Measurements from ENCODE around the gene TRAF5.
"Not testable (repeated sequence)": the region's sequence is repeated elsewhere in the genome, so short reads cannot be mapped to it uniquely, and the experiment has no call there.

TRAF5 gene

DNA sequence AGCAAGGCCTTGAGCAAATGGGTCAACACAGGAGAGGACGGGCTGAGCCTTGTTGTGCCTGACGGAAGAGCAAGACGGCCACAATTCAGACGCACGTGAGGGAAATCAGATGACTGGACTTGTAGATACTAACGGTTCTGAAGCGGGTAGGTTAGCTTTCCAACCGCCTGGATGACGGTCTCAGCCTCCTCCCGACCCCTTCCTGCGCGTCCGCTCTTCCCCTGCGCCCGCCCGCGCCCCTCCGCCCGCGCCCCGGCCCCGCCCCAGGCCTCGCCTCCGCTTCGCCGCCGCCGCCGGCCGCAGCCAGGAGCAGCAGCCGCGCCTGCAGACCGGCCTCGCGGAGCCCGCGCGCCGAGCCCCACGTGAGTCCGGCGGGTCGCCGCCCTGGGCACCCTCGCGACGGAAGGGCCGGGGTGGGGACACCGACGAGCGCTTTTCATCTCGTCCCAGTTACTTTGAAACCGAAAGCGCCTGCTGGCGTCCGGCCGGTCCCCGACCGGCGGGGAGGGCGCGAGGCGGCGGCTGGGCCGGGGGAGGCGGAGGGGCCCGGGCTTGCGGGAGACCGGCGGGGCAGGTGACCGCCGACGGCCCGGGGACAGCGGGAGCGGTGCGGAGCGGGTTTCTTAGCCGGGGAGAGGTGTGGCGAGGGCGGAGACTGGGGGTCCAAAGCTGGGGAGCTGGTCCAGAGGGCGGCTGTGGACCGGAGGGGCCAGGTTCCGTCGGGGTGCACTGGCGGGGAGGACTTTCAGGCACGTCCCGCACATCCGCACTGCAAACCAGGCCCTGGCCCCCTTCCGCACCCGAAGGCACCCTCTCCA, at the start of gene TRAF5:
TRAF5 (plus strand) TSS at position 306 of the 818 bp plus-strand sequence. CDS start 26,407 bp downstream, outside the sequence.
- peak; percentile 80 for DNase-seq

DNA sequence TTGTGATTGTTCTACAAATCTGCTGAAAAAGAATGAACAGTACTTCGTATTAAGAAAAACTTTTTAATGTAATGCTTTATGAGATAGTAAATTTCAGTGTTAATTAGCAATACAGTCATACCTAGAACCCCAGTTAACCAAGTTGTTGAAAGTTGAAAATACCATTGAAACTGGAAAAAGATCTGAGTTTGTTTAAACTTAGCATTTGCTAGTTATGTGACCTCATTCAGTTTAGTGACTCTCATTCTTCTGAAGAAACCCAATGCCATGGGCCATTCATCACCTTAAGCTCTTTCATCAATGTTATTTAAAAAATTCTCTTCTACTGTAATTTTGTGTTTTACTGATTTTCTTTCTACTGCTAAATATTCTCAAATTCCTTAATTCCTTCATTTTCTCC, 47.3 kb upstream of the TRAF5 start:
- no peak for DNase-seq

DNA sequence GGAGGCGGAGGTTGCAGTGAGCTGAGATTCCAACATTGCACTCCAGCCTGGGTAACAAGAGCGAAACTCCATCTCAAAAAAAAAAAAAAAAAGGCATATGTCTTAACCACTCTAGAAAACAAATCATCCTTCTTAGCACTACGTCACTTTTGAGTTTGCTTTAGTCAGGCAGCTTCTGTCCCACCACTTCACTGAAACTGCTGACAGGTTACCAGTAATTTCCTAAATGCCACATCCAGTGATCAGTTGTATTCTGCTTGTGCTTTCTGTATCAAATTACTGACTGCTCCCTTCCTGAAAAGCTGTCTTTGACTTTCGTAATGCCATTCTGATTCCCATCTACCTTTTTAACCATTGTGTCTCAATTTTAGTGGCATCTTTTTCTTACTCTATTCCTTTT, 45.7 kb upstream of the TRAF5 start:
- no peak for DNase-seq

DNA sequence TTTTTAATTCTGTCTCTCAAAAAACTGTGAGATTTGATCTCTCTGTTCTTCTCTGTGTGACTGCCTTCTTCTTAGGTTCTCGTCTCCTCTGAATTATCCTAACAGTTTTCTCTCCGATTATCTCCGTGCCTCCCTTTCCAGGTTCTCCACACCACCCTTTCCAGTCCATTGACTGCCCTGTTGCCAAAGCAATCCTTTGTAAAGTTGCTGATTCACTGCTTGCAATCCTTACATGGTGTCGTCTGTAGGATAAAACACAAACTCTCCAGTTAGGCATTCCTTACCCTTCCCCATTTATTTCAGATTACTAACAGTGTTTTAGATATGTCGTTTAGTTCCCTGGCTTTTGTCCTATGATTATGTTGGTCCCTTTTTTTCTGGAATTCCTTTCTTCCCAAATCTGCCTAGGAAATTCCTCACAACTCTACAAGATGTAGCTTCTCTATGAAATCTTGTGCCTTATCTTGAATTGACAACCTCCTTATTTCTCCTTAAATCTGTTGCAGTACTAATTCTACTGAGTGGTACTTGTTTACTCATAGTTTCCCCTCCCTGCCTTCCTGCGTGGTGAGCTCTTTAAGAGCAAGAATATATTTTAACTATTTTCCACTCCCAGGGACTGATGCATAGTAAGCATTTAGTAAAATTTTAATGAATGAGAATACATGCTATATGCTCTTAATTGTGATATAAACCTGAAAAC, 45.2 kb upstream of the TRAF5 start:
- no peak for DNase-seq

GRCh38 chr1:211282023-211282373, 44.6 kb upstream of the TRAF5 start:
- no peak for DNase-seq

DNA sequence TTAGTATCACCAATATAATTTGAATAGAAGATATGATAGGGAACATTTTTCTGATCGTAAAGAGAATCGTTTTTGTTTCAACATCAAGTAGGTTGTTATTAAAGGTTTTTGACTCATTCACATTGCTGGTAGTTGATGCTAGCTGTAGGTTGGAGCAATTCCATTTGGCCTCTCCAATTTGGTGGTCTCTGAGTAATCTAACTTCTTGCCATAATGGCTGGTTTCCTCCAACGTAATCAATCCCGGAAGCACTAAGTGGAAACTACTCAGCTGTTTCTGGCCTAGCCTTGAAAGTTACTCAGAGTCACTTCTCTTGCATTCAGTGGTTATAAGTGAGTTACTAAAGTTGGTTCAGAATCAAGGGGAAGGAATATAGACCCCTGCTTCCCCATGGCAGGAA, 41.4 kb upstream of the TRAF5 start:
- no peak for DNase-seq

DNA sequence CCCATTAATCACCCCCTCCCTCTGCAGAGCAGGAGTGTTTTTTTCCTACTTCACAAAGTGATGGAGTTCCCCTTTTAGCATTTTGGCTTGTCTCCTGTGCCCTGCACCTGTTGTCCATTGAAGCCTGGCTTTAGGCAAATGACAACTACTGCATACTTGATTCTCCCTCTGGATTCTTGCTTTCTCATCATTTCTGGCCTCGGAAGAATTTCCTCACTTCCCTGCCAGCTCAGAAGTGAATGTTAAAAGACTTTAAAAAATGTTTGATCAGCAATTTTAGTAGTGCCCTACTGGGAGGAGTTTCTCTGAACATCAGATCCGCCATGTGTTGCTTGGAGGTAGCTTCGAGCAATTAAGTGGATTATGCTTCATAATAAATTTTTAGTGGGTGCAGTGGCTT, 39.4 kb upstream of the TRAF5 start:
- no peak for DNase-seq

- DNase-seq, result no peak
These were observed 34.2 kb upstream of the TRAF5 start for GRCh38 chr1:211292411-211292810.

DNA sequence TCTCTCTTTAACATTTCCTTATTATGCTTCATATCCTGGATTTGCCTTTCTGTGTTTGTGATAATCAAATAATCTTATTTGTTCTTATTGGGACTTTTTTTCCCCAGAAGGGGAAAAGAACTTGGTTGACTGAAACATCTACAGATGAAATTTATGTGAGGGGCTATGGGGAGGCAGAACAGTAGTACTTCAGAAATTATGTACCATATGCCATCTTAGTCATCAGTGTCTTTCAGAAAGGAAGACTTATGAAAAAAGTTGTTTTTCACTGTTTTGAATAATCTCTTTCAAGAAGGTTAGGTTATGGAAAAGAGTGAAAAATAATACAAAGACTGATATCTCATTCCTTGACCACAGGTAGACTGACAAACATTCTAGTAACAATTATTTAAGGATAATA, 30.2 kb upstream of the TRAF5 start:
- no peak for DNase-seq

DNA sequence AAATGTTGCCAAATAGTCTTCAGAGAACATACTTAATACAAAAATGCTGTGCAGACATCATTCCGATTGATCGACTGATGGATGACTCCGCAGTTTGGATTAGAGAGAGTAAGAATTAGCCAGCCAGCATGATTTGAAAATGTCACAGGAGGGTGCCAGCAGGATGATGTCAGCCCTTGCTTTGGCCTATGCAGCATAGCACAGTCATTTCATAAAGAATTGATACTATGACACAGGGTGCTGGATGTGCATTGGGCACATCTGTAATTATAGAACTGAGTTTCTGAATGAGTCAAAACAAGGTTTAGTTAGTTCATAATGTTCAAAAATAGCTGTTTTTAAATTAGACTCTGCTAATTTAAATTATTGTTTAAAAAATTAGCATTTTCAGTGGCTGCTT, 21.6 kb upstream of the TRAF5 start:
- no peak for DNase-seq

GRCh38 chr1:211309617-211310016, 17.0 kb upstream of the TRAF5 start:
- DNase-seq, result no peak

DNA sequence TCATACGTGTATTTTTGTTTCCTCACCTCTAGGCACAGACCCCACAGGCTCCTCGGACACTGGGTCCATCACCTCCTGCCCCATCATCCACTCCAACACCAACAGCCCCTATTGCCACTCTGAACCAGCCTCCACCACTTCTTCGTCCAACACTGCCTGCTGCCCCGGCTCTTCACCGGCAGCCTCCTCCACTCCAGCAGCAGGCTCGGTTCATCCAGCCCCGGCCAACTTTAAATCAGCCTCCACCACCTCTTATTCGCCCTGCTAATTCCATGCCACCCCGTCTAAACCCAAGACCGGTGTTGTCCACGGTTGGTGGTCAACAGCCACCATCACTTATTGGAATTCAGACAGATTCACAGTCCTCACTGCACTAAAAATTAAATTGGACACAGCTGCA, 13.2 kb upstream of the TRAF5 start:
- DNase-seq, result no peak

GRCh38 chr1:211318576-211319280, 7.9 kb upstream of the TRAF5 start:
- no peak for DNase-seq

GRCh38 chr1:211319892-211320291, 6.7 kb upstream of the TRAF5 start:
- no peak for DNase-seq

DNA sequence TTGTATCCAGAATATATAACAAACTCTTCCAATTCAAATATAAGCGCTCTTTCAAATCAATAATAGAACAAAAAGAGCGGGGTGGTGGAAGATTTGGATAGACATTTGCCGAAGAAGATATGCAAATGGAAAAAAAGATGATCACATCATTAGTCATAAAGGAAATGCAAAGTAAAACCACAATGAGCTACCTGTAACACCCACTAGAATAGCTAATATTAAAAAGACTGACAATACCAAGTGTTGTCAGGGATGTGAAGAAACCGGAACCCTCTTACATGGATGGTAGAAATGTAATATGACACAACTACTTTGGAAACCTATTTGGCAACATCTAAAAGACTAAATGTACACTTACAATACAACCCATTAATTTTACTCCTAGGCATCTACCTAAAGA, 5.7 kb upstream of the TRAF5 start:
- DNase-seq, result no peak

DNA sequence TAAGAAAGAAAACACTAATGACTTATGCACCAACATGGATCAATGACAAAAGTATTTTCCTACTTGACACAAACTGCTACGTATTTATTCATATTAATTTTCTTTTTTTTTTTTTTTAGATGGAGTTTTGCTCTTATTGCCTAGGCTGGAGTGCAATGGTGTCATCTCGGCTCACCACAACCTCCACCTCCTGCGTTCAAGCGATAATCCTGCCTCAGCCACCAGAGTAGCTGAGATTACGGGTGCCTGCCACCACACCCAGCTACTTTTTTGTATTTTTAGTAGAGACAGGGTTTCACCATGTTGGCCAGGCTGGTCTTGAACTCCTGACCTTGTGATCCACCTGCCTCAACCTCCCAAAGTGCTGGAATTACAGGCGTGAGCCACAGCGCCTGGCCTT, 5.0 kb upstream of the TRAF5 start:
- DNase-seq, result not testable (repeated sequence)

DNA sequence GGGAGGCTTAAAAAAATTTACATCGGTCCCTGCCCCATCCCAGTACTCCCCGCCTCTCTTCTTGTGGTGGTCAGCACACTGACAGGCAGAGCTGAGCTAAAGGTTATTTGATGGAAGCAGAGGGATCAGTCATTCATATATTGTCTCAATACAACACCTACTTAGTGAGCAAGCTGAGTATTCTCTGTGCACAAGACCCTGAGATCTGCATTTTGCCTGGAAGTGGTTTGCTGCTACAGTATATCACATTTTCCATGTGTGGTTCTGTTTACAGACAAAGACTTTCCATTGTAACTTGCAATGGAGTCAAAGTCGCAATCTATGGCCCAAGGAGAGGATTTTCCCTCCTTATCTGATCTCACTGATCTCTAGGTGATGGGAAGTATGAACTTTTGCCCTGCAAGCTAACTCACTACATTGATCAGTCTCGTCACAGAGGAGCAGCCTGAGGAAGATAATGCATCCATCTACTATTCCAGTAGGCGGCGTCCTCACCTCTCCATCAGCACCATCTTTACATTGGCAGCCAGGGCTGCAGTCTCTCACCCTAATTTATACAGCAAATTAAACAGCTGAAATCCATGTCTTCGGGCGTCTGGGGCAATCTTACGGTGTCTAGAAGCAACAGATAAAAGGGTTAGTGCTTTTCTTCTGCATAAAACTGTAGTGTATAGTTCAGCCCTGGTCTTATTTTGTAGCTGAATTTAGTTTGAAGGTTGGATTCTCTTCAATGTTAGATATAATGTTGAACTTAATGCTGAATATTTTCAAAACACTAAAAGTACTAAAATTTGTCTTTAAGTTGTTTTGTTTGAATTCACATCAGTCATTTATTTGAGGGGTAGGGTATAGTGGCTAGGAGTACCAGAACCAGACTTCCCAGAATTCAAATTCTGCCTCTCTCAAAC, 3.2 kb upstream of the TRAF5 start:
- DNase-seq, result peak; percentile 80

DNA sequence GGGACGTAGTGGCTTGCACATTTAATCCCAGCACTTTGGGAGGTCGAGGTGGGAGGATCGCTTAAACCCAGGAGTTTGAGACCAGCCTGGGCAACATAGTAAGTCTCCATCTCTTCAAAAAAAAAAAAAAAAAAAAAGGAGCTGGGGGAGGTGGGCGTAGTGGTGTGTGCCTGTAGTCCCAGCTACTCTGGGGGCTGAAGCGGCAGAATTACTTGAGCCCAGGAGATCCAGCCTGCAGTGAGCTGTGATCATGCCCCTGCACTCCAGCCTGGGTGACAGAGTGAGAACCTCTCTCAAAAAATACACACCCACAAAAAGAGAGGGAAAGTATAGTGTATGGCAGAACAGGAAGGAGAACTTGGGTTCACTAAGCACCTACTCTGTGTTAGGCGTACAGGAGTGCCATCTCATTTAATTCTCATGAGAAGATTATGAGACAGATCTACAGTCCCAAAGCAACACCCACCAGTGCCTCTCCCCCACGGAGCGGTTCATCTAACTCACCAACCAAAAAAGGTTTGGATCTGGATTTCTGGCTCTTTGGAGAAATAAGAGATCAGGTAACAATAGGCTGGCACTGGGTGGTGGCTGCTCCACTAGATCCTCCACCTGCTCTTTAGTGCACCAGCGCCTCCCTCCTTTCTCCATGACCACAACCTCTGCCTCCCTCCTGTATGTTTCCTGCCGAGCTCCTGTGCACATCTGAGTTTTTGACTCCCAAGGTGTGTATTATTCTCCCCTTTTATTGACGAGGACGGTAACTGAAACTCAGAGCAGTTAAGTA, 1.4 kb upstream of the TRAF5 start:
- no peak for DNase-seq

GRCh38 chr1:211326140-211326527, 499 bp upstream of the TRAF5 start:
- no peak for DNase-seq

GRCh38 chr1:211327346-211327921, 801 bp downstream of the TRAF5 start:
- DNase-seq, result no peak

- no peak for DNase-seq
These were observed 1.6 kb downstream of the TRAF5 start for GRCh38 chr1:211328084-211328694.

All from islet precursor cell (in vitro differentiated cells).